Loucy (cell line): ENCODE data around the gene ACE.

Experiments used
- H2AFZ ChIP-seq: fragments of 200-600 bp; sonication (generic); 2 replicates; pipeline ENCODE4 v1.6.0; 2016; ENCODE audit warnings: antibody characterized with exemption, mild to moderate bottlenecking, low read length, moderate library complexity
- H3F3A ChIP-seq: fragments of 200-600 bp; 2 replicates; pipeline ENCODE4 v1.6.0; 2016; ENCODE audit warnings: antibody characterized with exemption, low read depth, mild to moderate bottlenecking
- H3K27me3 ChIP-seq: fragments of 200-600 bp; sonication (generic); 2 replicates; pipeline ENCODE4 v1.6.1; 2014; ENCODE audit warnings: low read length, mild to moderate bottlenecking; ENCODE audit not compliant: insufficient read depth, poor library complexity, severe bottlenecking
- H3K36me3 ChIP-seq: fragments of 200-600 bp; sonication (generic); 2 replicates; pipeline ENCODE4 v1.6.1; 2016; ENCODE audit warnings: low read length; ENCODE audit not compliant: insufficient read depth
- H3K4me1 ChIP-seq: fragments of 200-600 bp; sonication (generic); 2 replicates; pipeline ENCODE4 v1.5.1; 2014; ENCODE audit warnings: low read length, mild to moderate bottlenecking; ENCODE audit not compliant: insufficient read depth, poor library complexity, severe bottlenecking
- H3K4me2 ChIP-seq: fragments of 200-600 bp; sonication (generic); 2 replicates; pipeline ENCODE4 v1.6.0; 2014; ENCODE audit warnings: antibody characterized with exemption, low read length, low read depth, mild to moderate bottlenecking; ENCODE audit not compliant: poor library complexity, severe bottlenecking
- H3K4me3 ChIP-seq: fragments of 200-600 bp; sonication (generic); 2 replicates; pipeline ENCODE4 v1.5.1; 2014; ENCODE audit warnings: low read length, mild to moderate bottlenecking, mixed read lengths; ENCODE audit not compliant: poor library complexity, severe bottlenecking
- H3K79me2 ChIP-seq: fragments of 200-600 bp; sonication (generic); 2 replicates; pipeline ENCODE4 v1.6.1; 2014; ENCODE audit warnings: low read length; ENCODE audit not compliant: insufficient read depth
- H3K9ac ChIP-seq: fragments of 200-600 bp; sonication (generic); 2 replicates; pipeline ENCODE4 v1.6.0; 2014; ENCODE audit warnings: mild to moderate bottlenecking, low read depth, low read length, moderate library complexity; ENCODE audit not compliant: poor library complexity, severe bottlenecking
- H3K9me2 ChIP-seq: fragments of 200-600 bp; sonication (generic); replicated peaks from 2 replicates; pipeline ENCODE4 v1.6.1; 2016; ENCODE audit warnings: low read depth, low read length, mixed read lengths
- H3K9me3 ChIP-seq: fragments of 200-600 bp; sonication (generic); 2 replicates; pipeline ENCODE4 v1.6.1; 2014; ENCODE audit warnings: mild to moderate bottlenecking, antibody characterized with exemption, low read length, low read depth; ENCODE audit not compliant: insufficient read depth
- H4K20me1 ChIP-seq: fragments of 200-600 bp; sonication (generic); 2 replicates; pipeline ENCODE4 v1.6.0; 2014; ENCODE audit warnings: antibody characterized with exemption, low read length, mild to moderate bottlenecking; ENCODE audit not compliant: insufficient read depth, poor library complexity, severe bottlenecking
- EZH2phosphoT487 ChIP-seq: fragments of 200-600 bp; IDR thresholded peaks from 2 replicates; pipeline ENCODE4 v1.6.1; 2018; ENCODE audit warnings: antibody characterized with exemption, mild to moderate bottlenecking, moderate library complexity, borderline replicate concordance
- TF ChIP-seq, protein P1 (sequence below): fragments of 200-600 bp; sonication (generic); conservative IDR thresholded peaks from 2 replicates; pipeline ENCODE4 v1.5.1; 2014; ENCODE audit warnings: mild to moderate bottlenecking, antibody characterized with exemption, low read length

Gene ACE

DNA sequence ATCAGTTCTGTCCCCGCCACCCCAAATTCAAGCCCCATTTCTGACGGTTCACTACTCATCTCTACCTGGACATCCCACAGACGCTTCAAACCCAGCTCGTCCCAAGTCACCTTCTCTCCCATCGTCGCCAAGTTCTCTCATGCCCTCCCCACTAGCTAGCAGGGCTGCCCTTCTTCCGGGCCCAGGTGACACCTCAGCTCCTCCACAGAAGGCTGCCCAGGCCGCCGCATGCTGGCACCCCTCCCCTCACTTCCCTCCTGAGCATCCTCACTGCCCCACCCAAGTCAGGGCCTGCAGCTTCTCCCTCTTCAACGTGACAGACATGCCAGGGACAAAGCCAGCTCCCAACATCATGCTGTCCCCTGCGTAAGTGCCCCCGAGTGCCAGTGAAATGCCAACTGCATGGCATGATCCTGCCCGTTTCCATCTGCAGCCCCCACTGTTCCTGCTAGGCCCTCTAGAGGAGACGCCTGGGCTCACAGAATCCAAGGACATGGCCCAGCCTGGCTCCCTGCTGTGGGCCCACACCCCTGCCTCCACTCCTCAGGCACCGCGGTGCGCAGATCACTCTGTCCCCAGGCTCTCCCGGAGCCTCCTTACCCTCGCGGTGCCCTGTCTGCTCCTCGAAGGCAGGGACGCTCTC lies 36.6 kb upstream of the ACE start:
- Histone ChIP-seq H4K20me1 (no peaks in the 10 kb centered on the region), H3K27me3 (no peaks in the 10 kb centered on the region), H3K79me2 (no peaks in the 10 kb centered on the region), H3K4me2 (no peak overlapping the region), H3K4me1 (peaks cover 25% of the 10 kb centered on the region), H3K4me3 (no peak overlapping the region), H3K36me3 (no peaks in the 10 kb centered on the region), H2AFZ (no peak overlapping the region), H3K9me3 (no peaks in the 10 kb centered on the region), H3F3A (no peaks in the 10 kb centered on the region), H3K9me2 (no peaks in the 10 kb centered on the region), H3K9ac (no peak overlapping the region)
- TF ChIP-seq EZH2phosphoT487, result no peak
- TF ChIP-seq, protein P1, sequence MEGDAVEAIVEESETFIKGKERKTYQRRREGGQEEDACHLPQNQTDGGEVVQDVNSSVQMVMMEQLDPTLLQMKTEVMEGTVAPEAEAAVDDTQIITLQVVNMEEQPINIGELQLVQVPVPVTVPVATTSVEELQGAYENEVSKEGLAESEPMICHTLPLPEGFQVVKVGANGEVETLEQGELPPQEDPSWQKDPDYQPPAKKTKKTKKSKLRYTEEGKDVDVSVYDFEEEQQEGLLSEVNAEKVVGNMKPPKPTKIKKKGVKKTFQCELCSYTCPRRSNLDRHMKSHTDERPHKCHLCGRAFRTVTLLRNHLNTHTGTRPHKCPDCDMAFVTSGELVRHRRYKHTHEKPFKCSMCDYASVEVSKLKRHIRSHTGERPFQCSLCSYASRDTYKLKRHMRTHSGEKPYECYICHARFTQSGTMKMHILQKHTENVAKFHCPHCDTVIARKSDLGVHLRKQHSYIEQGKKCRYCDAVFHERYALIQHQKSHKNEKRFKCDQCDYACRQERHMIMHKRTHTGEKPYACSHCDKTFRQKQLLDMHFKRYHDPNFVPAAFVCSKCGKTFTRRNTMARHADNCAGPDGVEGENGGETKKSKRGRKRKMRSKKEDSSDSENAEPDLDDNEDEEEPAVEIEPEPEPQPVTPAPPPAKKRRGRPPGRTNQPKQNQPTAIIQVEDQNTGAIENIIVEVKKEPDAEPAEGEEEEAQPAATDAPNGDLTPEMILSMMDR, result no peak

DNA sequence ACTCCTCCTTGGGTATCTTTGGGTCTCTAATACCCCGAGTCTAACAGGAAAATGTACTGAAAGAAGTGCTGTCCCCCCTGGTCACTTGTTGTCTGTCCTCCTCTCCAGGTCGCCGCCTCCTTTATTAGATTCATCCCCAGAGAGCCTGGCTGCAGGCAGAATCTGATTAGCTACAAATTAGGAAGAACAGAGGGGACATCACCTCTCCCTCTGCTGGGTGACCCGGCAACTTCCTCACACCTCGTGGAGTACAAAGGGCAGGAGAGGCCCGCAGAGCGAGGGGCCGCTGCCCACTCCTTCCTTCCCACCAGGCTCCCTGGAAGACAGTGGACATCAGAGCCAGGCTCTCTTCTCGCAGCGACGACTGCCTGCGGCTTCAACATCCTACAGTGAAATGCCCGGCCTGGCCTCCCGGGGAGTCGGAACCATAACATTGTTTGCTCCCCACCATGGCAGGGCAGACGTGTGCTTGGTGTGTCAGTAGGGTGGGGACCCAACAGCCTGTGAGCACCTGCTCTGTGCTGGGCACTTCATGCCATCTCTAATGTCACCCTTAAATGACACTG lies 36.0 kb upstream of the ACE start:
- Histone ChIP-seq H3K4me3 (no peak overlapping the region), H3K79me2 (no peaks in the 10 kb centered on the region), H3K4me1 (peaks cover 19% of the 10 kb centered on the region), H3K4me2 (no peak overlapping the region), H2AFZ (no peak overlapping the region), H3K9me3 (no peaks in the 10 kb centered on the region), H4K20me1 (no peaks in the 10 kb centered on the region), H3F3A (no peaks in the 10 kb centered on the region), H3K27me3 (no peaks in the 10 kb centered on the region), H3K9ac (no peak overlapping the region), H3K9me2 (no peaks in the 10 kb centered on the region), H3K36me3 (no peaks in the 10 kb centered on the region)
- TF ChIP-seq, protein P1, result no peak
- no peak for TF ChIP-seq EZH2phosphoT487

DNA sequence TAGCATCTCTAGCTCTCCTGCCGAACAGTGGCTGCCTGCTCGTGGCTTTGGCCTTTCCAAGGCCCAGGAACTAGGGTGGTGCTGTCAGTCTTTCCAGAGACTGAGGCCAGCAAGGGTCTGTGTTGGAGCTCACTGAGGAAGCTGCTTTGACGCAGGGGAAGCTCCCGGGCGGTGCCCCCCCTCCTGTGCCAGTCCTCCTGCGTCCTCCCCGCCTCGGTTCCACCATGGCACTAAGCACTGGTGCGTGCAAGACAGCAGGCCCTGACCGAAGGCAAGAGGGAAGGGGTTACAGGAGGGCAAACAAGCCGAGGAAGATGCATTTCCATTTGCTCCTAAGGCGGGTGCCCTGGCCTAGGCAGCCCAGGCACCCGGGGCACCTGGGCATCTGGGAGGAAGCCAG lies 35.2 kb upstream of the ACE start:
- no peaks in the 10 kb centered on the region for H4K20me1 ChIP-seq
- H3K36me3 ChIP-seq, result no peaks in the 10 kb centered on the region
- H3K4me3 ChIP-seq, result no peak overlapping the region
- H2AFZ ChIP-seq, result no peak overlapping the region
- no peaks in the 10 kb centered on the region for H3K27me3 ChIP-seq
- H3F3A ChIP-seq, result no peaks in the 10 kb centered on the region
- no peaks in the 10 kb centered on the region for H3K79me2 ChIP-seq
- TF ChIP-seq, protein P1, result no peak
- TF ChIP-seq EZH2phosphoT487, result no peak
- H3K9me3 ChIP-seq, result no peaks in the 10 kb centered on the region
- H3K4me1 ChIP-seq, result peaks cover 12% of the 10 kb centered on the region
- no peaks in the 10 kb centered on the region for H3K9me2 ChIP-seq
- H3K9ac ChIP-seq, result no peak overlapping the region
- H3K4me2 ChIP-seq, result no peak overlapping the region
